HepG2 (cell line): ENCODE results near the gene ZBTB34. TPM values are rescaled to one million over a fixed set of nuclear protein-coding genes. Genes with fewer than 3 reads are reported as not detected.

Experiments used
- ATAC-seq: fragments of 200-7000 bp; cut with Tn5 transposase; 3 replicates; pipeline ENCODE4 v1.9.1; 2020; ENCODE audit warnings: mild to moderate bottlenecking, moderate library complexity
- BruUV-seq: library from RNA; stranded (reverse); fragments of 400-500 nt; replicated peaks from 2 replicates; lab custom pipeline; 2021; lab: Mats Ljungman, UMichigan
- CTCF ChIA-PET: fragments of 300-600 bp; formaldehyde crosslinking; extraction: SDS; loops from one replicate; lab custom pipeline; 2021; ENCODE audit warnings: low total read pairs, inconsistent platforms, low intra/inter-chr PET ratio; lab: Yijun Ruan, JAX
- POLR2A ChIA-PET: fragments of 350-600 bp; sonication (Branson Sonifier 250); formaldehyde crosslinking; loops from one replicate; lab custom pipeline; 2020; ENCODE audit warnings: antibody characterized with exemption, inconsistent platforms; lab: Yijun Ruan, JAX
- DNase-seq: peaks from one replicate; pipeline ENCODE4 v3.0.0-alpha.2; 2015; ENCODE audit warnings: low spot score
- FAIRE-seq: peaks from 3 replicates; lab custom pipeline; 2011; peaks lifted over from hg19 to GRCh38; lab: Jason Lieb, UNC
- H2AFZ ChIP-seq: one replicate; pipeline ENCODE4 v1.6.1; 2011; ENCODE audit warnings: low read length, inconsistent platforms
- H3K27ac ChIP-seq: fragments of 300-600 bp; 3 replicates; pipeline ENCODE4 v1.8.0; 2011; ENCODE audit warnings: mixed run types, mild to moderate bottlenecking, mixed read lengths, low read length, inconsistent platforms; ENCODE audit not compliant: insufficient read depth; ENCODE audit errors: extremely low read length
- H3K27me3 ChIP-seq, 2 experiments: fragments of 200-600 bp in 1 of 2; 2 replicates in 1 of 2; 3 replicates in 1 of 2; pipeline versions ENCODE4 v1.6.0 to v1.8.0; 2011; ENCODE audit warnings: low read length in 2 of 2, mild to moderate bottlenecking in 2 of 2, moderate library complexity in 2 of 2, inconsistent platforms in 1 of 2; ENCODE audit not compliant: insufficient read depth in 2 of 2, control insufficient read depth in 1 of 2
- H3K36me3 ChIP-seq, 2 experiments: fragments of 200-600 bp in 1 of 2; replicated peaks in 1 of 2; 2 replicates in 1 of 2; 3 replicates in 1 of 2; pipeline versions ENCODE4 v1.5.1 to v1.8.0; 2011; ENCODE audit warnings: low read length in 2 of 2, inconsistent platforms in 1 of 2; ENCODE audit not compliant: insufficient read depth in 2 of 2, control insufficient read depth in 1 of 2
- H3K4me1 ChIP-seq: 2 replicates; pipeline ENCODE4 v1.5.1; 2012; ENCODE audit warnings: low read length, inconsistent platforms; ENCODE audit not compliant: insufficient read depth
- H3K4me2 ChIP-seq: 2 replicates; pipeline ENCODE4 v1.6.0; 2011; ENCODE audit warnings: low read depth, low read length, inconsistent platforms
- H3K4me3 ChIP-seq, 3 experiments: fragments of 200-600 bp in 1 of 3; sonication (generic), shearing (Covaris generic) in 1 of 3; replicated peaks in 1 of 3; 2 replicates each; pipeline ENCODE4 v1.5.1; 2011 to 2016; ENCODE audit warnings: low read length in 3 of 3, inconsistent platforms in 2 of 3, low read depth in 2 of 3, mild to moderate bottlenecking in 2 of 3, control low read depth in 1 of 3, mixed read lengths in 1 of 3; ENCODE audit not compliant: insufficient read depth in 1 of 3
- H3K79me2 ChIP-seq: one replicate; pipeline ENCODE4 v1.6.1; 2011; ENCODE audit warnings: low read length, inconsistent platforms; ENCODE audit not compliant: insufficient read depth
- H3K9ac ChIP-seq: 2 replicates; pipeline ENCODE4 v1.6.0; 2011; ENCODE audit warnings: mild to moderate bottlenecking, low read depth, low read length, inconsistent platforms; ENCODE audit not compliant: insufficient read depth
- H3K9me3 ChIP-seq: 2 replicates; pipeline ENCODE4 v1.5.1; 2012; ENCODE audit warnings: mild to moderate bottlenecking, low read length
- H4K20me1 ChIP-seq: 2 replicates; pipeline ENCODE4 v1.6.0; 2011; ENCODE audit warnings: inconsistent platforms, mild to moderate bottlenecking, low read length, moderate library complexity; ENCODE audit not compliant: insufficient read depth
- ADNP ChIP-seq: sonication (generic); formaldehyde crosslinking; IDR thresholded peaks from 2 replicates; pipeline ENCODE4 v1.4.0; 2020; ENCODE audit warnings: missing genetic modification reagents
- HOXD1 ChIP-seq: sonication (generic); formaldehyde crosslinking; IDR thresholded peaks from 2 replicates; pipeline ENCODE4 v1.5.0; 2020; ENCODE audit warnings: missing genetic modification reagents
- MIER3 ChIP-seq: IDR thresholded peaks from 2 replicates; pipeline ENCODE4 v1.6.1; 2016; ENCODE audit warnings: missing compliant biosample characterization, borderline replicate concordance
- REL ChIP-seq: sonication (generic); formaldehyde crosslinking; conservative IDR thresholded peaks from 2 replicates; pipeline ENCODE4 v1.8.0; 2022; ENCODE audit warnings: mild to moderate bottlenecking, missing genetic modification reagents, moderate library complexity
- SSRP1 ChIP-seq: IDR thresholded peaks from 2 replicates; pipeline ENCODE4 v1.6.1; 2016; ENCODE audit warnings: control low read depth
- ZBTB43 ChIP-seq: sonication (generic); formaldehyde crosslinking; conservative IDR thresholded peaks from 2 replicates; pipeline ENCODE4 v1.4.0; 2020; ENCODE audit warnings: missing genetic modification reagents
- ZNF20 ChIP-seq: sonication (generic); formaldehyde crosslinking; IDR thresholded peaks from 2 replicates; pipeline ENCODE4 v1.4.0; 2020; ENCODE audit warnings: mild to moderate bottlenecking, moderate library complexity, missing genetic modification reagents
- ZNF274 ChIP-seq: sonication (generic); formaldehyde crosslinking; IDR thresholded peaks from 2 replicates; pipeline ENCODE4 v1.5.1; 2020; ENCODE audit warnings: mild to moderate bottlenecking, missing genetic modification reagents
- ZNF34 ChIP-seq: sonication (generic); formaldehyde crosslinking; IDR thresholded peaks from 2 replicates; pipeline ENCODE4 v1.4.0; 2020; ENCODE audit warnings: mild to moderate bottlenecking, missing genetic modification reagents, borderline replicate concordance
- ZNF556 ChIP-seq: sonication (generic); formaldehyde crosslinking; IDR thresholded peaks from 2 replicates; pipeline ENCODE4 v1.4.0; 2020; ENCODE audit warnings: mild to moderate bottlenecking, missing genetic modification reagents, borderline replicate concordance
- ZNF724P ChIP-seq: sonication (generic); formaldehyde crosslinking; IDR thresholded peaks from 2 replicates; pipeline ENCODE4 v1.8.0; 2022; ENCODE audit warnings: missing genetic modification reagents, borderline replicate concordance
- ZNF737 ChIP-seq: sonication (generic); formaldehyde crosslinking; IDR thresholded peaks from 2 replicates; pipeline ENCODE4 v1.5.0; 2020; ENCODE audit warnings: missing genetic modification reagents, mild to moderate bottlenecking, borderline replicate concordance
- WGBS: methylation state at CpG from one replicate; pipeline ENCODE4 v1.1.6; 2017; ENCODE audit warnings: low lambda C conversion rate; 5-methylcytosine and 5-hydroxymethylcytosine counted together
- in situ Hi-C: cut with HindIII; loops from 2 replicates; pipeline ENCODE4 v1.10.0; 2017; ENCODE audit warnings: low pct_unique_long_range_greater_than_20kb; ENCODE audit not compliant: extremely low pct_ligation_motif_present
- intact Hi-C: fragments of 100-400 bp; cut with micrococcal nuclease; formaldehyde crosslinking; loops from one replicate; pipeline ENCODE4 v1.10.0; 2022; ENCODE audit not compliant: unreplicated experiment
- polyA plus RNA-seq, 8 experiments: library from polyadenylated mRNA; depleted of rRNA in 3 of 8; stranded (reverse) in 7 of 8; unstranded in 1 of 8; fragments of >200 nt; fragmentation: Illumina TruSeq in 4 of 8; extraction: Trizol in 4 of 8; gene quantifications; 2 replicates each; pipeline versions ENCODE4 v1.2.1 to v1.2.3, GENCODE V29; 2011 to 2016; ENCODE audit warnings: low read depth in 4 of 8, missing spikeins in 1 of 8, mixed read lengths in 1 of 8; ENCODE audit not compliant: insufficient read depth in 1 of 8
- total RNA-seq, 5 experiments: library from RNA; depleted of rRNA; stranded (reverse); fragments of >200 nt; fragmentation: Illumina TruSeq; extraction: Trizol; gene quantifications; 2 replicates each; pipeline ENCODE4 v1.2.3, GENCODE V29; 2016; ENCODE audit warnings: low read depth in 1 of 5
- TF ChIP-seq, protein P1 (sequence below): sonication (generic); formaldehyde crosslinking; IDR thresholded peaks from 2 replicates; pipeline ENCODE4 v1.4.0; 2020; ENCODE audit warnings: missing genetic modification reagents

The ZBTB34 gene
- total and polyA plus RNA-seq, 2 of the 13 experiments (the other 11 are each of a cell fraction or from before 2014, with no cell fraction given) = 5.9 to 8.7 TPM

DNA sequence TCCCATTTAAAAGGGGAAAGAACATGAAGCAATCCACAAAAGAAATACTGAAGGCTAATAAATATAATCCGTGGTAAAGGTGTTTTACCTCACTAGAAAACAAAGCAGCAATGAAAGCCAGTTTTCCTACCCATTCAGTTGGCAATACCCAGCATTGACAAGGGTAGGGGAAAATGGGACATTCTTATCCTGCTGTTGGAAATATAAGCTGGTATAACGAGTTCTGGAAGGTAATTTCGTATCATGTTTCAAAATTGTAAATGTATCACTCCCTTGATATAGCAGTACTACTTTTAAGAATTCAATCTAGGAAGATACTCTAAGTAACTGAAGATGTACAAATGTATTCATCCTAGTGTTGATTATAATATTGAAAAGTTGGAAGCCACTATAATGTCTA is 31.2 kb downstream of the ZBTB34 start:
- FAIRE-seq = no peak
- in situ Hi-C loops = no loop called here
- no peak for ATAC-seq
- CTCF ChIA-PET = no interaction called here
- TF ChIP-seq ZNF556 (CRISPR knock-in tag) (no peak), HOXD1 (CRISPR knock-in tag) (no peak), ZBTB43 (CRISPR knock-in tag) (no peak), ZNF34 (no peak), MIER3 (CRISPR knock-in tag) (no peak), ZNF20 (CRISPR knock-in tag) (no peak), ZNF737 (CRISPR knock-in tag) (no peak), ZNF724P (CRISPR knock-in tag) (no peak), ZNF274 (CRISPR knock-in tag) (no peak), REL (CRISPR knock-in tag) (no peak), ADNP (no peak), SSRP1 (CRISPR knock-in tag) (no peak)
- TF ChIP-seq, protein P1, sequence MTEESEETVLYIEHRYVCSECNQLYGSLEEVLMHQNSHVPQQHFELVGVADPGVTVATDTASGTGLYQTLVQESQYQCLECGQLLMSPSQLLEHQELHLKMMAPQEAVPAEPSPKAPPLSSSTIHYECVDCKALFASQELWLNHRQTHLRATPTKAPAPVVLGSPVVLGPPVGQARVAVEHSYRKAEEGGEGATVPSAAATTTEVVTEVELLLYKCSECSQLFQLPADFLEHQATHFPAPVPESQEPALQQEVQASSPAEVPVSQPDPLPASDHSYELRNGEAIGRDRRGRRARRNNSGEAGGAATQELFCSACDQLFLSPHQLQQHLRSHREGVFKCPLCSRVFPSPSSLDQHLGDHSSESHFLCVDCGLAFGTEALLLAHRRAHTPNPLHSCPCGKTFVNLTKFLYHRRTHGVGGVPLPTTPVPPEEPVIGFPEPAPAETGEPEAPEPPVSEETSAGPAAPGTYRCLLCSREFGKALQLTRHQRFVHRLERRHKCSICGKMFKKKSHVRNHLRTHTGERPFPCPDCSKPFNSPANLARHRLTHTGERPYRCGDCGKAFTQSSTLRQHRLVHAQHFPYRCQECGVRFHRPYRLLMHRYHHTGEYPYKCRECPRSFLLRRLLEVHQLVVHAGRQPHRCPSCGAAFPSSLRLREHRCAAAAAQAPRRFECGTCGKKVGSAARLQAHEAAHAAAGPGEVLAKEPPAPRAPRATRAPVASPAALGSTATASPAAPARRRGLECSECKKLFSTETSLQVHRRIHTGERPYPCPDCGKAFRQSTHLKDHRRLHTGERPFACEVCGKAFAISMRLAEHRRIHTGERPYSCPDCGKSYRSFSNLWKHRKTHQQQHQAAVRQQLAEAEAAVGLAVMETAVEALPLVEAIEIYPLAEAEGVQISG = no peak
- no peaks in the 10 kb centered on the region for H3K27me3 ChIP-seq
- no TSS peak for BruUV-seq
- H3K9me3 ChIP-seq = no peaks in the 10 kb centered on the region
- H3K27ac ChIP-seq = no peak overlapping the region
- no peak overlapping the region for H3K9ac ChIP-seq
- no peak overlapping the region for H3K4me3 ChIP-seq
- H3K36me3 ChIP-seq = no peaks in the 10 kb centered on the region
- H4K20me1 ChIP-seq = no peaks in the 10 kb centered on the region
- DNase-seq = no peak
- H2AFZ ChIP-seq = no peak overlapping the region
- H3K4me1 ChIP-seq = peaks cover 4% of the 10 kb centered on the region; the same call in 1 of the 2 replicates
- intact Hi-C loops = no loop called here
- H3K79me2 ChIP-seq = no peaks in the 10 kb centered on the region
- 18% methylated on average over 3 of the region's 3 CpGs for WGBS
- POLR2A ChIA-PET = no interaction called here
- no peak overlapping the region for H3K4me2 ChIP-seq
